H1 (cell line): ENCODE results near the gene PRKD1.

ENCODE experiments used
- BACH1 ChIP-seq: IDR thresholded peaks from 2 replicates; pipeline ENCODE4 v1.6.1; 2012; ENCODE audit warnings: low read length, improper control_type of control experiment
- CEBPB ChIP-seq: IDR thresholded peaks from 2 replicates; pipeline ENCODE4 v1.6.1; 2012; ENCODE audit warnings: low read depth, low read length
- EP300 ChIP-seq, 2 experiments: IDR thresholded peaks; 1 replicate in 1 of 2; 2 replicates in 1 of 2; pipeline ENCODE4 v1.6.1; 2011 to 2012; ENCODE audit warnings: low read depth in 2 of 2, low read length in 2 of 2, mild to moderate bottlenecking in 2 of 2, borderline replicate concordance in 1 of 2, inconsistent platforms in 1 of 2, moderate library complexity in 1 of 2
- HDAC2 ChIP-seq, 2 experiments: fragments of 300-600 bp in 1 of 2; sonication (generic) in 1 of 2; IDR thresholded peaks; 2 replicates each; pipeline ENCODE4 v1.6.1; 2011 to 2012; ENCODE audit warnings: low read depth in 2 of 2, low read length in 2 of 2, mild to moderate bottlenecking in 2 of 2, moderate library complexity in 2 of 2, borderline replicate concordance in 1 of 2, inconsistent platforms in 1 of 2
- NANOG ChIP-seq: IDR thresholded peaks from 2 replicates; pipeline ENCODE4 v1.6.1; 2011; ENCODE audit warnings: low read length, low read depth, mild to moderate bottlenecking, inconsistent platforms; ENCODE audit not compliant: insufficient read depth, poor library complexity, severe bottlenecking
- POLR2A ChIP-seq, 2 experiments: IDR thresholded peaks; 1 replicate in 1 of 2; 2 replicates in 1 of 2; pipeline ENCODE4 v1.6.1; 2011; ENCODE audit warnings: low read depth in 2 of 2, low read length in 2 of 2, mild to moderate bottlenecking in 2 of 2; ENCODE audit errors: control extremely low read depth in 1 of 2
- RAD21 ChIP-seq, 2 experiments: IDR thresholded peaks in 1 of 2; conservative IDR thresholded peaks in 1 of 2; 2 replicates each; pipeline ENCODE4 v1.6.1; 2011; ENCODE audit warnings: low read depth in 2 of 2, low read length in 2 of 2, improper control_type of control experiment in 1 of 2, inconsistent platforms in 1 of 2, mild to moderate bottlenecking in 1 of 2, moderate library complexity in 1 of 2
- RFX5 ChIP-seq: IDR thresholded peaks from 2 replicates; pipeline ENCODE4 v1.6.1; 2011; ENCODE audit warnings: low read depth, low read length, improper control_type of control experiment, borderline replicate concordance
- SIX5 ChIP-seq: IDR thresholded peaks from 2 replicates; pipeline ENCODE4 v1.6.1; 2011; ENCODE audit warnings: mild to moderate bottlenecking, low read depth, low read length
- SRF ChIP-seq: IDR thresholded peaks from 2 replicates; pipeline ENCODE4 v1.6.1; 2011; ENCODE audit warnings: mild to moderate bottlenecking, low read depth, low read length, moderate library complexity
- TAF1 ChIP-seq: IDR thresholded peaks from 2 replicates; pipeline ENCODE4 v1.6.1; 2011; ENCODE audit warnings: mild to moderate bottlenecking, low read depth, low read length
- YY1 ChIP-seq: IDR thresholded peaks from 2 replicates; pipeline ENCODE4 v1.6.1; 2011; ENCODE audit warnings: low read depth, mild to moderate bottlenecking, low read length
- TF ChIP-seq, protein P1 (sequence below), 3 experiments: IDR thresholded peaks; 1 replicate in 2 of 3; 2 replicates in 1 of 3; pipeline versions ENCODE4 v1.5.1 to v1.6.1; 2011; ENCODE audit warnings: low read length in 3 of 3, mild to moderate bottlenecking in 3 of 3, inconsistent platforms in 2 of 3, low read depth in 1 of 3, moderate library complexity in 1 of 3; ENCODE audit not compliant: insufficient read depth in 1 of 3; ENCODE audit errors: control extremely low read depth in 1 of 3
- TF ChIP-seq, protein P2 (sequence below): IDR thresholded peaks from 2 replicates; pipeline ENCODE4 v1.6.1; 2012; ENCODE audit warnings: inconsistent platforms

DNA sequence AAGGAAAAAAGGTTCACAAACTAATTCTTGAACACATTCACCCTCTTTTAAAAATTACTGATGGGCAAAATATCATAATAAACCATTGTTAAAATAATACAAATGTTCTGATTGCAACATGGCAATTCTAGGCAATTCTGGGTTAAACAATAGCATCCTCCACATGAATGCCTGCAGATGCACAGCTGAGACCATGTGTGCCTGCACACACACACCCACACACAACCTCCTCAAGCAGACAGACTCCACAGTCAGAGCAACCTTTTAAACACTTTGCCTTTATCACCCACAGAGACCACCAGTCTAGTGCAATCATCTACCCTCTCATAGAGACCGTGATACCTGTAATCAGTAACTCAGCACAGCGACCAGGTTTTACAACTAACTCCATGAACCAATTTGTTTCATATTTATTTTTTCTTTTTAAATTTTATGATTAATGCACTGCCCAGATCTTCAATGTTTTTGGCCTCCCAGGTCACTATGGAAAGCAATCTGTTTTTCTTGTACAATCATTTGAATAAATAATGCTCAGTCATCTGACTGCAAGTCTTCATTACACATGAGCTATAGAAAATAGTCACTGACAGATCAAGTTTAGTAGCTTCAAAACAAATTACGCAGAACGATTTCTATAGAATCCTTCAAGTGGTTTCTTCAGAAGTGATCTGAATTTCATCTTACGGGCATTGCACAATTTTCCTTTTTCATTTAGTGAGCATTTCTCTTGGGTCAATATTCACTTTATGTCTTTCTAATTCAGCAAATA lies 105.8 kb downstream of the PRKD1 start:
- TF ChIP-seq, protein P1, sequence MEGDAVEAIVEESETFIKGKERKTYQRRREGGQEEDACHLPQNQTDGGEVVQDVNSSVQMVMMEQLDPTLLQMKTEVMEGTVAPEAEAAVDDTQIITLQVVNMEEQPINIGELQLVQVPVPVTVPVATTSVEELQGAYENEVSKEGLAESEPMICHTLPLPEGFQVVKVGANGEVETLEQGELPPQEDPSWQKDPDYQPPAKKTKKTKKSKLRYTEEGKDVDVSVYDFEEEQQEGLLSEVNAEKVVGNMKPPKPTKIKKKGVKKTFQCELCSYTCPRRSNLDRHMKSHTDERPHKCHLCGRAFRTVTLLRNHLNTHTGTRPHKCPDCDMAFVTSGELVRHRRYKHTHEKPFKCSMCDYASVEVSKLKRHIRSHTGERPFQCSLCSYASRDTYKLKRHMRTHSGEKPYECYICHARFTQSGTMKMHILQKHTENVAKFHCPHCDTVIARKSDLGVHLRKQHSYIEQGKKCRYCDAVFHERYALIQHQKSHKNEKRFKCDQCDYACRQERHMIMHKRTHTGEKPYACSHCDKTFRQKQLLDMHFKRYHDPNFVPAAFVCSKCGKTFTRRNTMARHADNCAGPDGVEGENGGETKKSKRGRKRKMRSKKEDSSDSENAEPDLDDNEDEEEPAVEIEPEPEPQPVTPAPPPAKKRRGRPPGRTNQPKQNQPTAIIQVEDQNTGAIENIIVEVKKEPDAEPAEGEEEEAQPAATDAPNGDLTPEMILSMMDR (IDR thresholded peaks at IDR 0.05; ENCODE audit: control extremely low read depth in 1 of 3, insufficient read depth in 1 of 3, low read depth in 1 of 3, low read length in 3 of 3), result no peak
- no peak for TF ChIP-seq POLR2A (IDR thresholded peaks at IDR 0.05; ENCODE audit: control extremely low read depth in 1 of 2, low read depth in 2 of 2, low read length in 2 of 2)
- no peak for TF ChIP-seq SRF
- no peak for TF ChIP-seq HDAC2 (IDR thresholded peaks at IDR 0.05; ENCODE audit: borderline replicate concordance in 1 of 2, low read depth in 2 of 2, low read length in 2 of 2)
- no peak for TF ChIP-seq YY1
- no peak for TF ChIP-seq EP300 (IDR thresholded peaks at IDR 0.05; ENCODE audit: borderline replicate concordance in 1 of 2, low read depth in 2 of 2, low read length in 2 of 2)
- no peak for TF ChIP-seq RAD21 (IDR thresholded peaks at IDR 0.05 in 1 of 2, conservative IDR thresholded peaks at IDR 0.05 in 1 of 2; ENCODE audit: low read depth in 2 of 2, low read length in 2 of 2)
- TF ChIP-seq, protein P2, sequence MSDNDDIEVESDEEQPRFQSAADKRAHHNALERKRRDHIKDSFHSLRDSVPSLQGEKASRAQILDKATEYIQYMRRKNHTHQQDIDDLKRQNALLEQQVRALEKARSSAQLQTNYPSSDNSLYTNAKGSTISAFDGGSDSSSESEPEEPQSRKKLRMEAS, result no peak
- no peak for TF ChIP-seq TAF1
- TF ChIP-seq SIX5, result no peak
- no peak for TF ChIP-seq RFX5
- TF ChIP-seq NANOG, result no peak
- TF ChIP-seq BACH1, result no peak
- no peak for TF ChIP-seq CEBPB
